HG03439 (cell line): ENCODE data around the gene LCORL.
"Not testable (repeated sequence)": the region's sequence is repeated elsewhere in the genome, so short reads cannot be mapped to it uniquely, and the experiment has no call there.

ENCODE experiments used
- ATAC-seq: cut with Tn5 transposase; IDR thresholded peaks from one replicate; pipeline ENCODE4 v1.9.1; 2021; ENCODE audit warnings: mild to moderate bottlenecking, moderate library complexity; ENCODE audit not compliant: unreplicated experiment

Gene LCORL

DNA sequence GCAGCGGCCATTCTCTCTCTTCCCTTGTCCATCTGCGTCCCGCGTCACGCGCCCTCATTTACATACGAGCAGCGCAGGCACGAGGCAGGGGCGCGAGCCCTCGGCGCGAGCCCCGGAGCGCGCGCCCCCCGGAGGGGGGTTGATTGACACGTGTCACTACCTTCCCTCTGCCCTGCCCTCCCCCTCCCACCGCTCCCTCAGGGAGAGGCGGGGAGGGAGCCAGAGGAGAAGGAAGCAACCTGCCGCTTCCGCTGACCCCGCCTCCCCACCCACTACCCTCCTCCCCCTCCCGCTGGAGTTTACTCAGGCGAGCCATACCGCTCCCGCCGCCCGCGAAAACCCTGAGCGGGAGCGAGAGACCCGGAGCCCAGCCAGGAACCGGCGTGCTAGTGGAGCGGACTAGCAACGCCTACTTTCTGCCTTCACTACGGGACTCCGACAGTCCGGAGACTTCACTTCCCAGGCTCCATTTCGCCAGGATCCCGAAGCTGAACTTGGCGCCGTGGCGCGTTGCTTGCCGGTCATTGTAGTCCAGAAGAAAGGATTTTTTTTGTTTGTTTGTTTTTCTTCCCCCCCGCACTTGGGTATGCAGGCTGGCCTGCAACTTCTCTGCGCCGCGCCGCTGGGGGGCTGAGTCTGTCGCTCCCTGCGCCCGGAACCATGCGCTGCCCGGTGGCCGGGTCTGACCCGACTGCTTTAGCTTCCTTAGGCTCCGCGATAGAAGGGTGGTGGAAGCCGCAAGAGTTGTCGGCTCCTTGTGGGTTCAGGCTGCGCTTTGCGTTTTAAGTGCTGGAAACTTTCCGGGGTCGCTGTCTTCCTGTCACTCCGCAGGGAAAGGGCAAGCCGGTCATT, at the start of gene LCORL:
Gene LCORL (minus strand): TSS at position 36 of the 852 bp plus-strand sequence. CDS start 4 bp downstream, at position 32.
- peak; percentile 81 for ATAC-seq

DNA sequence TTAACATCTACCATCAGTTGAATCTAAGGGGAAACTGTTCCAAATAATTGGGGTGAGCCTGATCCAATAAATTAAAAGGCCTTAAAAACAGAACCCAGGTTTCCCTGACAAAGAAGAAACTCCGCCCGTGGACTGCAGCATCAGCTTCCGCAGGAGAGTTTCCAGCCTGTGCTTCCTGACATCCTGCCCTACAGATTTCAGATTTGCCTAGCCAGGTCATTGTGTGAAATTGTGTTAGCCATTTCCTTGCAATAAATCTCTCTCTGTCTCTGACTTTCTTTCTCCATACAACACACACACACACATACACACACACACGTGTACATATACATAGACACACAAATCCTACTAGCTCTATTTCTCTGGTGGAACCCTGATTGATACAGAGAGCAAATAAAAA, 48.3 kb upstream of the LCORL start:
- no peak for ATAC-seq

DNA sequence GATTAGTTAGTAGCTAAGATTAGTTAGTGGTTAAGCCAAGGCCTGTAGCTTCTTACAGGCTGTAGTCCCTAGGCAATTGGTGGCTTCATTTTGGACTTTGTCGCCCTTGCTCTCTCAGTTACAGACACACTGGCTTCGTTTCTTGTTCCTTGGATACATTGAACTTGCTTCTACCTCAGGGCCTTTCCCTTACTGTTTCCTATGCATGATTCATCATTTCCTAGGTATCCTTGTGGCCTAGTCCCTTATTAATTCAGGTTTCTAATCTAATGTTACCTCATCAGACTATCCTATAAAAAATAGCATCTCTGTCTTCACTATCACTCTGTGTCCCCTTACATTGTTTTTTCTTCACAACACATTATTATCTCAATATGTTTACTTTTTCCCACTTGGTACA, 45.5 kb upstream of the LCORL start:
- ATAC-seq: no peak

DNA sequence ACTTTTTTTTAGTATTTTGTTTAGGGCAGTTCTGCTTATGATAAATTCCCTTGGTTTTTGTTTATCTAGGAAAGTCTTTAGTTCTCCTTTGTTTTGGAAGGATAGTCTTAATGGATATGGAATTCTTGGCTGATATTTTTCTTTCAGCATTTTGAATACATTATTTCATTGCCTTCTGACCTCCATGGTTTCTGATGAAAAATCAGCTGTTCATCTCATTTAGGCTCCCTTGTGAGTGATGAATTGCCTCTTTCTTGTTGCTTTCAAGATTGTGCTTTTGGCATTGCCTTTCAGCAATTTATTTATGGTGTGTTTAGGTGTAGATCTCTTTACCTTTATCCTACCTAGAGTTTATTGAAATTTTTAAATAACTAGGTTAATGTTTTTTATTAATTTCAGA, 41.5 kb upstream of the LCORL start:
- no peak for ATAC-seq

- ATAC-seq: peak; percentile 81
Measured at GRCh38 chr4:18057821-18058533, 36.4 kb upstream of the LCORL start.

DNA sequence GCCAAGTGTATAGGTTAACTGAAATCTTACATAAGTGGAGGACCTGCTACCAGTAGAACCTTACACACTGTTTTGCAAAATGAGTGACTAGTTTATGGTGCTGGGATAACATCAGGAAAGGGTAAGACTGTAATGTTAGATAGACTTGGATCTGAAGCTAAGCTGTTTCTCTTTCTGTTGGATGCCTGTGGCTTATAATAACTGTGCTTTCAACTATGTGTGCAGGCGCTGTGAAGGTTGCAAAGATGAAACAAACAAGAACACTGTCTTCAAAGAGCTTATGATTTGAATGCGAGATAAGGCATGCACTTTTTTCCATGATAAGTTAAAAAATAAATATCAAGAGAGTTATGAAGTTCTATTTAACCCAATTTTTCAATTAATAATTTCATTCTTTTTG, 34.5 kb upstream of the LCORL start:
- no peak for ATAC-seq

DNA sequence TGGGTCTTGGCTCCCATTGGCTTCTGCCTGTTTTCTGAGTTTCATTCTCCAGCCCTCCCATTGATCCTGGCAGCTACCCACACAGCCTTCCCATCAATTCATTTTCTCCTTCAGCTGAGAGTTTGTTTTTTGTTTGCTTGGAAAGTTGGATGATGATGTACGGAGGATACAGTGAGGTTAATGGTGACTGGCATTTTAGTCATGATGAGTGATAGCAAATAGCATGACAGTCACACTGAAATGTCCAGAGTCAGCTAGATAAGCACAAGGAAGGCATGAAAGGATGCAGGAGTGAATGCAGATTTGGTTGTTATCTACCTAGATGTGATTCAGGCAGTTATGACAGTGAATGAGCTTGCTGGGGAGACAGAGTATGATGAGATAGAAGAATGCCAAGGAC, 30.6 kb upstream of the LCORL start:
- no peak for ATAC-seq

DNA sequence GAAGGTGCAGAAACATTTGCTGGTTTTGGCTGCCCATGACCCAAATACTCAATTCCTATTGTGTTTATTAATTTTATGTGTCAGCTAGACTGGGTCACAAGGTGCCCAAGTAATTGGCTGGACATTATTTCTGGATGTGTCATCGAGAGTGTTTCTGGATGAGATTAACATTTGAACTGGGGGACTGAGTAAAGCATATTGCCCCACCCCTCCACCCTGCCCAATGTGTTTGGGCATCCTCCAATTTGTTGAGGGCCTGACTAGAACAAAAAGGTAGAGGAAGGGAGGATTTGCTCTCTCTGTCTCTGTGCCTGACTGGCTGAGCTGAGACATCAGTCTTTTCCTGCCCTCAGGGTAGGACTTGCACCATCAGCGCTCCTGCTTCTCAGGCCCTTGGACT, 29.7 kb upstream of the LCORL start:
- no peak for ATAC-seq

- no peak for ATAC-seq
Measured at GRCh38 chr4:18050448-18050847, 28.9 kb upstream of the LCORL start.

DNA sequence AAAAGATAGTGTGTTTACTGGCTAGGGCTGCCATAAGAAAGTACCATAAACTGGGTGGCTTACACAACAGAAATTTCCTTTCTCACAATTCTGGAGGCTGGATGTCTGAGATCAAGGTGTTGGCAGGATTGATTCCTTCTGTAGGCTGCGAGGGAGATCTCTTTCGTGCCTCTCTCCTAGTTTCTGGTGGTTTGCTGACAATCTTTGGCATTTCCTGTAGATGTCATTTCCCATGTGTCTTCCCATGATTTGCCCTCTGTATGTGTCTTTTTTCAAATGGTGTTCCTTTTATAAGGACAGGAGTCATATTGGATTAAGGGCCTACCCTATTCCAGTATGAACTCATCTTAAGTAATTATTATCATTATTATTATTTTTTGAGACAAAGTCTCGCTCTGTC, 27.9 kb upstream of the LCORL start:
- no peak for ATAC-seq

GRCh38 chr4:18042754-18043153, 21.2 kb upstream of the LCORL start:
- no peak for ATAC-seq

DNA sequence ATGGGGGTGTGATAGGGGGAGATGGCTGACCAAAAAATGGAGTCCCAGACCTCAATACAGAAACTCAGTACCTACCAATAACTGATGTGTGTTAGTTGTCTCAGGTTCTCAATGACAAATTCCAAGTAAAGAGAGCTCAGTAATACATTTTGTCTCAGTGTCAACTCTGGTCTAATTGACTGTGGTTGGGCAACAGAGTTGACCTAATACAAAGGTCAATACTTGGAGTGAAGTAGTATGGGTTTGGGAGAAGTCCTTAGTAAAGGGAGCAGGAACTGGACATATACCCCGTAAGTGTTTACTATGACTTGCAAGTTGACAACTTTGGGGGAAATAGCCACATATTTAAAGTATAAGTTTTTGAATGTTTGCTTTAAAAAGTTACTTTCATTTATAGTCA, 20.5 kb upstream of the LCORL start:
- no peak for ATAC-seq

DNA sequence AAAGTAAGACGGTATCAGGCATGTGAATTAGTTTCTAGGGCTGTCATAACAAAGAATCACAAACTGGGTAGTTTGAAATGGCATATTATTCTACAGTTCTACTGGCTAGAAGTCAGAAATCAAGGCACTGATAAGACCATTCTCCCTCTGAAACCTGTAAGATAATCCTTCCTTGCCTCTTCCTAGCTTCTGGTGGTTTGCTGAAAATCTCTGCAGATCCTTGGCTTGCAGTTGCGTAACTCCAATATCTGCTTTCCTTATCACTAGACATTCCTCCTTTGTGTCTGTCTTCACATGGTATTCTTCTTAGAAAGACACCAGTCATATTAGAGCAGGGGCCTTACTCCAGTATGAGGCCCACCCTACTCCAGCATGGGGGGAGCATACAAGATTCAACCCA, 19.6 kb upstream of the LCORL start:
- no peak for ATAC-seq

DNA sequence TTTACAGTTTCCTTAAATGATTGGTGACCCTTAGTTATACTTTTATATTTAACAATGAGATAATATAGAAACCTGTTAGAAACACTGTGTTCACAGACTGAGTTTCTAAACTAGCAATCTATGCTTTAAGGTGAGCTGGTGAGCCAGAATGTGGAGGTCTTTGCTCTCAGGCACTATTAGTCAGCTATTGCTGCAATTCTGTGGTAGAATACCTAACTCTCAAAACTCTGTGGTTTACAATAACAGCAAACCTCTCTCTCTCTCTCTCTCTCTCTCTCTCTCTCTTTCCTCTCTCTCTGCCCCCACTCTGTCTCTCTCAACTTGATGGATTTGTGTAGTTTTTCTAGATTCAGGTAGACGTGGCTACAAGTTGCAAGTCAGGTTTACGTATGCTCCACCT, 17.6 kb upstream of the LCORL start:
- ATAC-seq: no peak

- ATAC-seq: not testable (repeated sequence)
Measured at GRCh38 chr4:18036369-18036768, 14.8 kb upstream of the LCORL start.

GRCh38 chr4:18034099-18034498, 12.5 kb upstream of the LCORL start:
- no peak for ATAC-seq

GRCh38 chr4:18033111-18034085, 11.8 kb upstream of the LCORL start:
- ATAC-seq: no peak

- ATAC-seq: no peak
Measured at GRCh38 chr4:18025288-18025687, 3.7 kb upstream of the LCORL start.

GRCh38 chr4:18022572-18023050, 1.1 kb upstream of the LCORL start:
- ATAC-seq: no peak

- ATAC-seq: peak; percentile 19
Measured at GRCh38 chr4:18021470-18021719, 160 bp downstream of the LCORL start.
